Loucy (cell line): ENCODE measurements around the gene LRRTM4.

Source experiments
- CTCF ChIP-seq: fragments of 200-600 bp; sonication (generic); conservative IDR thresholded peaks from 2 replicates; pipeline ENCODE4 v1.5.1; 2014; ENCODE audit warnings: mild to moderate bottlenecking, antibody characterized with exemption, low read length
- EZH2phosphoT487 ChIP-seq: fragments of 200-600 bp; IDR thresholded peaks from 2 replicates; pipeline ENCODE4 v1.6.1; 2018; ENCODE audit warnings: antibody characterized with exemption, mild to moderate bottlenecking, moderate library complexity, borderline replicate concordance

DNA sequence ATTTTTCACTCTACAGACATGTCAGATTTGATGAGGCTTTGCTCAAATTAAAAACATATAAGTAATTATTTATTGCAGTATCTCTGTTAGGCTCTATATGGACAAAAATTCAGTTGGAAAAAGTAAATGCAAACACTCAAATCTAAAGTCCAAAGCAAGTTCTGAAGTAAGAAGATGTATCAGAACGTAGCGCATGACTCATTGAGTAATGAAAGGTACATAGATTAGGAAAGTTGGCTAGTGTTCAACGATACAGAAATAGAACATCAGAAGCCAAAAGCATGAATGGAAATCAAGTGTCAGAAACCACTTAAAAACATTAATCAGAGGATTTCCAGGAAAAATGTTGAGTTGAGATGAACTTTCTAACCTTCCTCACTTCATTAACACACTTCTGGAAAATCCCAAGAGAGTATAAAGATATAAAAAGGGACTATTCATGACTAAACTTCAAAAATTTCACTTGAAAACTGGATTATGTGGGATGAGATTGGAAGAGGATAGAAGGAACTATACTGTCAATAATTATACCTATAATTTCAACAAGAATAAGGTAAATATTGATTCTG lies 494.1 kb downstream of the LRRTM4 start:
- TF ChIP-seq CTCF (no peak), EZH2phosphoT487 (no peak)
